PC-3 (cell line): ENCODE results near the gene RALA.

Source experiments
- EZH2 ChIP-seq: fragments of 300-600 bp; sonication (generic); IDR thresholded peaks from one replicate; pipeline ENCODE4 v1.6.1; 2017; ENCODE audit warnings: antibody characterized with exemption, mild to moderate bottlenecking, low read length; ENCODE audit not compliant: unreplicated experiment
- EZH2phosphoT487 ChIP-seq: fragments of 300-600 bp; sonication (generic); IDR thresholded peaks from 2 replicates; pipeline ENCODE4 v1.6.1; 2018; ENCODE audit warnings: mild to moderate bottlenecking, antibody characterized with exemption, low read length, borderline replicate concordance
- TF ChIP-seq, protein P1 (sequence below): fragments of 300-600 bp; sonication (generic); conservative IDR thresholded peaks from 2 replicates; pipeline ENCODE4 v1.5.1; 2017; ENCODE audit warnings: antibody characterized with exemption, low read depth, mild to moderate bottlenecking, low read length

DNA sequence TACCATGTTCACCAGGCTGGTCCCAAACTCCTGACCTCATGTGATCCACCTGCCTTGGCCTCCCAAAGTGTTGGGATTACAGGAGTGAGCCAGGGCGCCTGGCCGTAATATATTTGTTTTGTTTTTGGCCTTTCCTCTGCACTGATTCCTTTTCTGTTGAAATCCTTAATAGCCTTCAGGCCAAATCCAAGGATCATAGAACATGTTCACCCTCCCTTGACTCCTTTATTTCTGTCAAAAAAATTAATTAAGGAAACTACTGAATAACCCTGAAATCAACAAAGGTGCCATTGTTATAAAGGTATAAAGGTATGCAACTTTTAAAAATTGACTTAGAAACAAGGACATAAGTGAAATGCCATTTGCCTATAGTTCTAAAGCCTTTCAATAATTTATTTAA, 15.5 kb upstream of the RALA start:
- TF ChIP-seq, protein P1, sequence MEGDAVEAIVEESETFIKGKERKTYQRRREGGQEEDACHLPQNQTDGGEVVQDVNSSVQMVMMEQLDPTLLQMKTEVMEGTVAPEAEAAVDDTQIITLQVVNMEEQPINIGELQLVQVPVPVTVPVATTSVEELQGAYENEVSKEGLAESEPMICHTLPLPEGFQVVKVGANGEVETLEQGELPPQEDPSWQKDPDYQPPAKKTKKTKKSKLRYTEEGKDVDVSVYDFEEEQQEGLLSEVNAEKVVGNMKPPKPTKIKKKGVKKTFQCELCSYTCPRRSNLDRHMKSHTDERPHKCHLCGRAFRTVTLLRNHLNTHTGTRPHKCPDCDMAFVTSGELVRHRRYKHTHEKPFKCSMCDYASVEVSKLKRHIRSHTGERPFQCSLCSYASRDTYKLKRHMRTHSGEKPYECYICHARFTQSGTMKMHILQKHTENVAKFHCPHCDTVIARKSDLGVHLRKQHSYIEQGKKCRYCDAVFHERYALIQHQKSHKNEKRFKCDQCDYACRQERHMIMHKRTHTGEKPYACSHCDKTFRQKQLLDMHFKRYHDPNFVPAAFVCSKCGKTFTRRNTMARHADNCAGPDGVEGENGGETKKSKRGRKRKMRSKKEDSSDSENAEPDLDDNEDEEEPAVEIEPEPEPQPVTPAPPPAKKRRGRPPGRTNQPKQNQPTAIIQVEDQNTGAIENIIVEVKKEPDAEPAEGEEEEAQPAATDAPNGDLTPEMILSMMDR = no peak
- TF ChIP-seq EZH2phosphoT487 = no peak
- no peak for TF ChIP-seq EZH2
